Endothelial cell of umbilical vein (primary cell): ENCODE results near the gene SMIM10L2A.

Source experiments
- EZH2 ChIP-seq: IDR thresholded peaks from 2 replicates; pipeline ENCODE4 v1.6.1; 2012; ENCODE audit warnings: borderline replicate concordance, low read depth, mild to moderate bottlenecking, moderate library complexity, low read length, inconsistent platforms; ENCODE audit not compliant: severe bottlenecking
- FOS ChIP-seq: IDR thresholded peaks from 2 replicates; pipeline ENCODE4 v1.6.1; 2011; ENCODE audit warnings: mild to moderate bottlenecking, low read length, moderate library complexity, borderline replicate concordance; ENCODE audit not compliant: insufficient read depth
- GATA2 ChIP-seq: IDR thresholded peaks from 2 replicates; pipeline ENCODE4 v1.7.0; 2011; ENCODE audit warnings: low read depth, mild to moderate bottlenecking, moderate library complexity, mixed read lengths, low read length; ENCODE audit not compliant: insufficient read length, insufficient read depth
- JUN ChIP-seq: IDR thresholded peaks from 2 replicates; pipeline ENCODE4 v1.6.1; 2011; ENCODE audit warnings: borderline replicate concordance, low read depth; ENCODE audit not compliant: insufficient read length, insufficient read depth
- MYC ChIP-seq: IDR thresholded peaks from one replicate; pipeline ENCODE4 v1.6.1; 2011; ENCODE audit warnings: mild to moderate bottlenecking, low read depth, low read length
- POLR2A ChIP-seq: IDR thresholded peaks from 2 replicates; pipeline ENCODE4 v1.6.1; 2012; ENCODE audit warnings: low read depth, mild to moderate bottlenecking, control low read depth, low read length
- POLR2AphosphoS5 ChIP-seq: IDR thresholded peaks from 2 replicates; pipeline ENCODE4 v1.6.1; 2012; ENCODE audit warnings: low read depth, mild to moderate bottlenecking, control low read depth, low read length, moderate library complexity; ENCODE audit not compliant: insufficient read depth
- TF ChIP-seq, protein P1 (sequence below), 2 donors: IDR thresholded peaks; 1 replicate in 1 of 2; 2 replicates in 1 of 2; pipeline ENCODE4 v1.5.1; 2011; ENCODE audit warnings: low read length in 2 of 2, mild to moderate bottlenecking in 2 of 2, moderate library complexity in 2 of 2, control low read depth in 1 of 2, inconsistent platforms in 1 of 2, low read depth in 1 of 2; ENCODE audit not compliant: insufficient read depth in 1 of 2; ENCODE audit errors: extremely low read depth in 1 of 2

DNA sequence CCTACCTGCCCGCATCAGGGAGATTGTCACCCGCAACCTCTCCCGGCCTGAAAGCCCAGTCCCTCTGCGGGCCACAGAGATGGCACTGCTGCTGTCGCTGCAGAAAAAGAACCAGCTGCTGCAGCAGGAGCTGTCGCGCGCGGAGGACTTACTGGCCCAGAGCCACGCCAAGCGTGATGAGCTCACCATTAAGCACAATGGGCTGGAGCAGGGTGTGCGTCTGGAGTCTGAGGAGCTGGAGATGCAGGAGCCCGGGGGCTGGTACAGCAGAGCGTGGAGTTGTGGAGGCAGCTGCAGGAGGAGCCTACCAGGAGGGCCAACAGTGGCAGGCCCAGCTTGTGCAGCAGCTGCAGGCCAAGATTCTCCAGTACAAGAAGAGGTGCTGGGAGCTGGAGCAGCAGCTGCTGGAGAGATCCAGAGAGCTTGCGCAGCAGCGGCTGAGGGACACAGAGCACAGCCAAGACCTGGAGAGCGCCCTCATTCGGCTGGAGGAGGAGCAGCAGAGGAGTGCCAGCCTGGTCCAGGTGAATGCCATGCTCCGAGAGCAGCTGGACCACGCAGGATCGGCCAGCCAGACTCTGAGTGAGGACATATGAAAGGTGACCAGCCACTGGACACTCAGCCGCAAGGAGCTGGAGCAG is 11.3 kb downstream of the SMIM10L2A start:
- TF ChIP-seq, protein P1, sequence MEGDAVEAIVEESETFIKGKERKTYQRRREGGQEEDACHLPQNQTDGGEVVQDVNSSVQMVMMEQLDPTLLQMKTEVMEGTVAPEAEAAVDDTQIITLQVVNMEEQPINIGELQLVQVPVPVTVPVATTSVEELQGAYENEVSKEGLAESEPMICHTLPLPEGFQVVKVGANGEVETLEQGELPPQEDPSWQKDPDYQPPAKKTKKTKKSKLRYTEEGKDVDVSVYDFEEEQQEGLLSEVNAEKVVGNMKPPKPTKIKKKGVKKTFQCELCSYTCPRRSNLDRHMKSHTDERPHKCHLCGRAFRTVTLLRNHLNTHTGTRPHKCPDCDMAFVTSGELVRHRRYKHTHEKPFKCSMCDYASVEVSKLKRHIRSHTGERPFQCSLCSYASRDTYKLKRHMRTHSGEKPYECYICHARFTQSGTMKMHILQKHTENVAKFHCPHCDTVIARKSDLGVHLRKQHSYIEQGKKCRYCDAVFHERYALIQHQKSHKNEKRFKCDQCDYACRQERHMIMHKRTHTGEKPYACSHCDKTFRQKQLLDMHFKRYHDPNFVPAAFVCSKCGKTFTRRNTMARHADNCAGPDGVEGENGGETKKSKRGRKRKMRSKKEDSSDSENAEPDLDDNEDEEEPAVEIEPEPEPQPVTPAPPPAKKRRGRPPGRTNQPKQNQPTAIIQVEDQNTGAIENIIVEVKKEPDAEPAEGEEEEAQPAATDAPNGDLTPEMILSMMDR (IDR thresholded peaks at IDR 0.05; ENCODE audit: extremely low read depth in 1 of 2, insufficient read depth in 1 of 2, low read depth in 1 of 2, low read length in 2 of 2) = no peak
- TF ChIP-seq POLR2A (no peak), POLR2AphosphoS5 (no peak), EZH2 (no peak), GATA2 (no peak), MYC (no peak), FOS (no peak), JUN (no peak)
